Fibroblast of lung (primary cell): ENCODE results near the gene RHOB.

ENCODE experiments used
- EZH2 ChIP-seq: IDR thresholded peaks from 2 replicates; pipeline ENCODE4 v1.5.1; 2012; ENCODE audit warnings: low read length, control low read depth, mild to moderate bottlenecking; ENCODE audit errors: missing control alignments
- TF ChIP-seq, protein P1 (sequence below), 2 donors: IDR thresholded peaks in 1 of 2; conservative IDR thresholded peaks in 1 of 2; 1 replicate in 1 of 2; 2 replicates in 1 of 2; pipeline ENCODE4 v1.5.1; 2011 to 2012; ENCODE audit warnings: low read length in 2 of 2, control low read depth in 1 of 2, inconsistent platforms in 1 of 2, low read depth in 1 of 2, mild to moderate bottlenecking in 1 of 2

DNA sequence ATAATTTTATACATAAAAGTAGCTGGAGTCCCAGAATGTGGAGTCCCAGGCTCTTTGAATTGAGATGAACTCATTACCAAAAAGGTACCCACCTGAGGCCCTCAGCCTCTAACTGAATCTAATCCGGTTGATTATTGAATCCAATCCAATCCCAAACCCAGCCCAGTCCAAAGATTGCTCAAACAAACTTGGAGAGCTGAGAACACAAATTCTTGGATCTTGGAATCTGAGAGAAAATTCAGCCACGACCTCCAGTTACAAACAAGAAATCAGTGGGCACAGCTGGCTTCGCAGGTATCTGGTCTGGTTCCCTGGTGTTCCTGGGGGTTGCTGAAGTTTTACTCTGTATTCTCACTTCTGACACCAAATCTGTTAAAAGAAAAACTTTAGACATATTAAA is 28.4 kb upstream of the RHOB start:
- TF ChIP-seq, protein P1, sequence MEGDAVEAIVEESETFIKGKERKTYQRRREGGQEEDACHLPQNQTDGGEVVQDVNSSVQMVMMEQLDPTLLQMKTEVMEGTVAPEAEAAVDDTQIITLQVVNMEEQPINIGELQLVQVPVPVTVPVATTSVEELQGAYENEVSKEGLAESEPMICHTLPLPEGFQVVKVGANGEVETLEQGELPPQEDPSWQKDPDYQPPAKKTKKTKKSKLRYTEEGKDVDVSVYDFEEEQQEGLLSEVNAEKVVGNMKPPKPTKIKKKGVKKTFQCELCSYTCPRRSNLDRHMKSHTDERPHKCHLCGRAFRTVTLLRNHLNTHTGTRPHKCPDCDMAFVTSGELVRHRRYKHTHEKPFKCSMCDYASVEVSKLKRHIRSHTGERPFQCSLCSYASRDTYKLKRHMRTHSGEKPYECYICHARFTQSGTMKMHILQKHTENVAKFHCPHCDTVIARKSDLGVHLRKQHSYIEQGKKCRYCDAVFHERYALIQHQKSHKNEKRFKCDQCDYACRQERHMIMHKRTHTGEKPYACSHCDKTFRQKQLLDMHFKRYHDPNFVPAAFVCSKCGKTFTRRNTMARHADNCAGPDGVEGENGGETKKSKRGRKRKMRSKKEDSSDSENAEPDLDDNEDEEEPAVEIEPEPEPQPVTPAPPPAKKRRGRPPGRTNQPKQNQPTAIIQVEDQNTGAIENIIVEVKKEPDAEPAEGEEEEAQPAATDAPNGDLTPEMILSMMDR (conservative IDR thresholded peaks at IDR 0.05 in 1 of 2, IDR thresholded peaks at IDR 0.05 in 1 of 2; ENCODE audit: low read depth in 1 of 2, low read length in 2 of 2), result no peak
- no peak for TF ChIP-seq EZH2
